ENCODE results near the gene SCYGR8.
A peak's percentile ranks its signal among the peaks of the same experiment; 100 is the strongest.

Gene SCYGR8

GRCh38 chr2:227780981-227781615 is 35.4 kb downstream of the SCYGR8 start:
- peaks cover 14% of the 10 kb centered on the region for H3K27me3 Mint-ChIP-seq
- H3K4me3 Mint-ChIP-seq: no peak overlapping the region
- no peaks in the 10 kb centered on the region for H3K36me3 Mint-ChIP-seq (ENCODE audit: low read depth)
- H3K27ac Mint-ChIP-seq: no peak overlapping the region
- no peaks in the 10 kb centered on the region for H3K9me3 Mint-ChIP-seq
- H3K4me1 Mint-ChIP-seq (ENCODE audit: low read depth): peaks cover 20% of the 10 kb centered on the region

- no peak overlapping the region for H3K4me3 Mint-ChIP-seq
- no peaks in the 10 kb centered on the region for H3K9me3 Mint-ChIP-seq
- H3K4me1 Mint-ChIP-seq (ENCODE audit: low read depth): peaks cover 15% of the 10 kb centered on the region
- H3K27ac Mint-ChIP-seq: no peak overlapping the region
- no peaks in the 10 kb centered on the region for H3K36me3 Mint-ChIP-seq (ENCODE audit: low read depth)
- H3K27me3 Mint-ChIP-seq: peaks cover 16% of the 10 kb centered on the region
Measured at GRCh38 chr2:227781841-227782240, 36.1 kb downstream of the SCYGR8 start.

- H3K36me3 Mint-ChIP-seq (ENCODE audit: low read depth): no peaks in the 10 kb centered on the region
Measured at GRCh38 chr2:227782804-227783203, 37.1 kb downstream of the SCYGR8 start.

GRCh38 chr2:227783404-227784138 is 37.9 kb downstream of the SCYGR8 start:
- H3K27me3 Mint-ChIP-seq: peaks cover 23% of the 10 kb centered on the region
- peak overlapping the region; percentile 77 for H3K27ac Mint-ChIP-seq
- no peaks in the 10 kb centered on the region for H3K36me3 Mint-ChIP-seq (ENCODE audit: low read depth)
- peak overlapping the region; percentile 66 for H3K4me3 Mint-ChIP-seq
- no peaks in the 10 kb centered on the region for H3K9me3 Mint-ChIP-seq
- H3K4me1 Mint-ChIP-seq (ENCODE audit: low read depth): peaks cover 15% of the 10 kb centered on the region

More at GRCh38 chr2:227782804-227783203, 37.1 kb downstream of the SCYGR8 start:
- Mint-ChIP-seq H3K4me3 (peak overlapping the region; percentile 66), H3K9me3 (no peaks in the 10 kb centered on the region), H3K27ac (peak overlapping the region; percentile 5), H3K4me1 (ENCODE audit: low read depth) (peaks cover 15% of the 10 kb centered on the region), H3K27me3 (peaks cover 19% of the 10 kb centered on the region)

- H3K9me3 Mint-ChIP-seq: no peaks in the 10 kb centered on the region
Measured at GRCh38 chr2:227785293-227785692, 39.6 kb downstream of the SCYGR8 start.

GRCh38 chr2:227788561-227789018 is 42.9 kb downstream of the SCYGR8 start:
- H3K4me1 Mint-ChIP-seq (ENCODE audit: low read depth): peaks cover 5% of the 10 kb centered on the region
- H3K27me3 Mint-ChIP-seq: peaks cover 29% of the 10 kb centered on the region
- H3K4me3 Mint-ChIP-seq: no peak overlapping the region
- H3K36me3 Mint-ChIP-seq (ENCODE audit: low read depth): no peaks in the 10 kb centered on the region
- H3K9me3 Mint-ChIP-seq: no peaks in the 10 kb centered on the region
- H3K27ac Mint-ChIP-seq: peak overlapping the region; percentile 13

More at GRCh38 chr2:227785293-227785692, 39.6 kb downstream of the SCYGR8 start:
- H3K4me3 Mint-ChIP-seq: no peak overlapping the region
- peaks cover 28% of the 10 kb centered on the region for H3K27me3 Mint-ChIP-seq
- no peak overlapping the region for H3K27ac Mint-ChIP-seq
- no peaks in the 10 kb centered on the region for H3K36me3 Mint-ChIP-seq (ENCODE audit: low read depth)
- peaks cover 15% of the 10 kb centered on the region for H3K4me1 Mint-ChIP-seq (ENCODE audit: low read depth)

- peaks cover 26% of the 10 kb centered on the region for H3K27me3 Mint-ChIP-seq
- no peaks in the 10 kb centered on the region for H3K36me3 Mint-ChIP-seq (ENCODE audit: low read depth)
- H3K9me3 Mint-ChIP-seq: no peaks in the 10 kb centered on the region
- no peak overlapping the region for H3K4me3 Mint-ChIP-seq
- no peak overlapping the region for H3K27ac Mint-ChIP-seq
- no peaks in the 10 kb centered on the region for H3K4me1 Mint-ChIP-seq (ENCODE audit: low read depth)
Measured at GRCh38 chr2:227789803-227790202, 44.1 kb downstream of the SCYGR8 start.

- Mint-ChIP-seq H3K27me3 (peaks cover 14% of the 10 kb centered on the region), H3K4me1 (ENCODE audit: low read depth) (no peaks in the 10 kb centered on the region), H3K36me3 (ENCODE audit: low read depth) (no peaks in the 10 kb centered on the region), H3K27ac (no peak overlapping the region), H3K4me3 (no peak overlapping the region), H3K9me3 (no peaks in the 10 kb centered on the region)
Measured at GRCh38 chr2:227793148-227793712, 47.5 kb downstream of the SCYGR8 start.
